HG03442 (cell line): ENCODE results near the gene AIG1.
"Not testable (repeated sequence)": the region's sequence is repeated elsewhere in the genome, so short reads cannot be mapped to it uniquely, and the experiment has no call there.

Experiments used
- ATAC-seq: cut with Tn5 transposase; IDR thresholded peaks from one replicate; pipeline ENCODE4 v1.9.1; 2021; ENCODE audit warnings: mild to moderate bottlenecking, moderate library complexity; ENCODE audit not compliant: unreplicated experiment

The AIG1 gene

DNA sequence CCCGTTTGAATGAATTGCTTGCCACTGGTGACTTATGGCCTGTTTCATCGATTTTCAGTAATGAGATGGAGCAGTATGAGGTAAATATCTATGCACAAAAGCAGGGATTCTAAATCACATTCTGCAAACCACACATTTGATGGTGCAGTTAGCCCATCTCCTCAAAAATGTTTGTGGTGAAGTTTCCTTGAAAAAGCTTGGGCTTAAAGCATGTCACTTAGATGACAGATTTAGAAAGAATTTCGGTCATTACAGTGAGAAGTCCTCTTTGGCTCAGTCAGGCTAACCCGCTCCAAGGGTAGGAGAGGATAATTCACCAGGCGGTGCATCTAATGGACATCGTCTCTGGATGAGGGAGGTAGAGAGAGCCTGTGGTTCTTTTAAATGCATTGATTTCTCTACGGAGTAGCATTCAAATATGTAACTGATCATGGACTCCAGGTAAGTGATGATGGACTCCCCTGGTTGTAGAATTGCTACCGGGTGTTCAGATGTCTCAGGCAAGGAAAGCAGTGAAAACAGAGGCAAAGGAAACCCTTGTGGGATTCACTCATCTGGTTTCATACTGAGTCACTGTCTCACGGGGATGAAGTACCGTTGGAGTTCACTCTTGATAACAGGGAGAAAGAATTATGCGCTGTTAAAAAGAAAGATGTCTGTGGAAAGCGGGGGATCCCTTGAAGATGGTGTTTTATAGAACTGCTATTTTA, 65.3 kb downstream of the AIG1 start:
- peak; percentile 44 for ATAC-seq

DNA sequence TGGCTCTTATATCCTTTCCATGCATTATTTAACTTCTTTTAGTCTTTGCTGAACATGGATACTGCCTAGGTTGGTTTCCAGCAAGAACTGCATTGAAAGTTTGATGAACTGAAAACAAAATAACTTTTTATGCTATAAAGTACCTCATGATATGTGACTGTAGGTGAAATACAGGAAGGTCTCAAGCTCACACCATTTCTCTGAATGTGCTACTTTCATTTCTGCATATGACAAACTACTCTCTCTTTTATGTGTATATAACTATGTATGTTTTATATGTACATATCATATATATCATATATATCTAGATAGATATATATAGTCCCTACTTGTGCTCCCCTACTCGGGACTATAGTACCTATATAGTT, 65.9 kb downstream of the AIG1 start:
- ATAC-seq, result peak; percentile 27

DNA sequence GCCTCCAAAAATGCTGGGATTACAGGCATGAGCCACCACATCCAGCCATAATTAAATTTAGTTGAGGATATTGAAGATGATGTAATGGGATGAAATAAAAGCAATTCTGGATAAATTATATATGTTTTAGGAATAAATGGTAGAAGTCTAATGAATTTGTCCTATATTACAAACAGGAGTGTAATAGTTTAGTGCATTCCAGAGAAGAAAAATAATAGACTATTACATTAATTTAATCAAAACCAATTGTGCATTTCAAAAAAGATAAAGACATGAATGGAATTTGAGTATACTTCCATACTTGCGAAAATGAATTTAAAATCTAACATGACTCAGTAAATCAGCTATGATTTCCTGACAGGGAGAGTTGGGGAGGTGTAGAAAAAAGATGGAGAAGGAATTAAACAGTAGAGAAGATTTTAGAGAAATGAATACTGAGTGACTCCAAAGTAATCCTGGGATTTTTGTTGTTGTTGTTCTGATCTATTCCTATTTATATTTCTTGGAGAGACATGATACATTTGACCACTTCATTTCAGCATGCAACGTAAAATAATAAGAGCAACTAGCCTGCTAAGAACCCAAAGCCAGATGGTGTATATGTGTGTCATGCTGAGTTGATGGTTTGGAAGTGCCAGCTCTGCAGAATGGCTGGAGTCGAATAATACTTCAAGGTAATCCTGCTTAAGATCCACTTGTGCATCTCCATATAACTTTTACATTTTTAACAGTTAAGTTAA, 67.4 kb downstream of the AIG1 start:
- no peak for ATAC-seq

DNA sequence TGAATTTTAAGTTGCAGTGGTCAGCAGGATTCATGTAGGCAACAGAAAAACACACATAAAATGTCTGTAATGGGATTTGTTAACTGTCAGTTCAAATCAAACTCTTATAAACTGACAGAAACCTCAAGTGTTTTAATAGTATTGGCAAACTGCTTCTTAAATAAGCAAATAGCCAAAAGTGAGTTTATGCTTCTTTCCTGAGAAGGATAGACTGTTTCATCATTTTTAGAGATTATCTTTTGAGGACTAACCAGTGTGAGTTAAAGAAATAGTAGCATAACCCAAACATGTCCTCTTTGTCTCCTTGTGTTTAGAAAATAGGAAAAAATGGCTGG, 68.0 kb downstream of the AIG1 start:
- no peak for ATAC-seq

DNA sequence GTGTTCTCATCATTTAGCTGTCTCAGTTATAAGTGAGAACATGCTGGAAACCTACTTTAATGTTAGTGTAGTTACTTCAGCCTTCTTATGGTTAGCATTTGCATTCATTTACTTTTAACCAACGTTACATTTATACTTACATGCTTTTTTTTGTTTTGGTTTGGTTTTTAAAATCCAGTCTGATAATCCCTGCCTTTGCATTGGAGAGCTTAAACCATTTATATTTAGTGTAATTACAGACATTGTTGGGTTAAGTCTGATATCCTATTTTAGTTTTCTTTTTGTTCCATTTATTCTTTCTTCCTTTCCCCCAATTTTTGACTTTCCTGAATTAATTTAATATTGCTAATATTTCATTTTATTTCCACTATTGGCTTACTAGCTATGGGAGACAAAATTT, 70.2 kb downstream of the AIG1 start:
- ATAC-seq, result no peak

DNA sequence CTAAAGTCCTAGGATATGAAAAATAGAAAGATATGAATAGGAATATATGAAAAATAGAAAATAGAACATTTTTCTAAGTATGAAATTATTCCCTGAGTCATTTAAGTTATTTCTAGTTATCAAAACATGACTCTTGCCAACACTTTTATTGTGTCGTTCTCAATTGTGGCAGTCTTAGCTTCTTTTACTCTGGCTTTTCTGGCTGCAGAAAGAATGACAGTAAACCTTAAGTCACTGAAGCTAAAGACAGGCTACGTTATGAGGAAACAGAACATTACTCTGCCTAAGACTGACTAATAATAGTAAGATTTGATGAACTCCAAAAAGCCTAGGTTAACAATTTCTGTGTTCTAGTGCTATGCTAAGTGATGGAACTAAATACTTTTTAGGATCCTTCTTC, 74.6 kb downstream of the AIG1 start:
- no peak for ATAC-seq

DNA sequence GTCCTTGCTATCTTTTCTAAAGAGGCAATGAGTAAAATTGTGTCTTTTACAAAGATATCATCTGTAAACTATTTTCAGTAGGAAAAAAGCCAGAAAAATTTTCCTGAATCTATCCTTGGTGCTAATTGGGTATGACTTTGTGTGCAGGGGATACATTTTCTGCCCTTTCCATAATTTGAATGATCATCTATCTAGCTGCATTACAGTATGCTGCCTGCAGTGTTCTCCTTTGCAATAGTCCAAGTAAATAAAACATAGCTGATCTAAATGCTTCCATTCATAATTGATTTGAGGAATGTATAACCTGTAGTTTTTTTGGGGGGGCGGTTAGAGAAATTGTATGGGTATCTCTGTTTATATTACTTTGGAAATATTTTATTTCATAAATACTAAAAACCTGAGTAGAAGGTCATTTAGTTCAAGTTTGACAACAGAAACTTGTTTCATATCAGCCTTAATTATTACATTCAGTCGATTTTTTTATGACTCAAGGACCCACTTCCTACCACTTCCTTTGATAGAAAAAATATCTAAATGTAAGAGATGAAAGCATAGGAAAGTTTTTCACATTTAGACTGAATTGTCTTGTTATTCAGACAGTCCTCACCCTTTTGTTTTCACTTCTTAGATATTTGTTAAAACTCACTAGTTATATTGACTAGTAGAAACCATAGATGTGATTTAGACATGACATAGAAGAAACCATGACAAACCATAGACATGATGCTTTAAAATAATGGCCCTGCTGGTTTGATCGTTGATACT, 75.3 kb downstream of the AIG1 start:
- no peak for ATAC-seq

DNA sequence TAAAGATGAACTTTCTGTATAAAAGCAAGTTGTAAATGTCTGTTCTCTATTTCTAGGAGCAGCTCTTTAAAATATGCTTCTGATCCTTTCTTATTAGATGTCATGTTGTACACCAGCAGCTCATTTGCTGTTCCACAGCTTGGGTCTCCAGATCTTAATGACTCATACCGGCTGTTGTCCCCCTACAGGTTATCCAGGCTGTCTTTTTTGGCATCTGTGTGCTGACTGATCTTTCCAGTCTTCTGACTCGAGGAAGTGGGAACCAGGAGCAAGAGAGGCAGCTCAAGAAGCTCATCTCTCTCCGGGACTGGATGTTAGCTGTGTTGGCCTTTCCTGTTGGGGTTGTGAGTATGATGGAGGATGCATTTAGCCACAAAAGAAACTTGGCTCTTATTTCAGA, 76.0 kb downstream of the AIG1 start:
- ATAC-seq, result no peak

DNA sequence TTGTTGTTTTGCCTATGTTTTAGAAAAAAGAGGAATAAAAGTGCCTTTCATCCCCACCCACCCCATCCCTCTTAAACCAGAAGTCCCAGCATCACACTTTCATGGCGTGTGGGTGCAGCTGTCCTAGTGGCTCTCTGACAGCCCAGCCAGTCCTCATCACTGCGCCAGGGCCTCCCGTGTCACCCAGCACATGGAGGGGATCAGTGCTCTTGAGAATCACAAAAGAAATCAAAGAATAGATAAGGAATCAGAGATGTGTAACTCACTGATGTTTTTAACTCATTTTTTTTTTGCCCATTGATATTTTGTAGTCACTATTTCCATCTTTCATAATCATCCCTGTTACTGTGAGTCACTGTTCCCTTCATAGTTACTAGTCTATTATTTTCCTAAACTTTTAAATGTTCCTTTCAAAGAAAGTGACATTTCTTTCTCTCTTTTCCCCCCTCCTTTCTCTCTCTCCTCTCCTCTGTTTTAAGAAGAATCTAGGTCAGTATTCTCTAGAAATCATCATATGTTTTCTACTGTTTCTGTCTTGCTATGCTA, 78.6 kb downstream of the AIG1 start:
- no peak for ATAC-seq

DNA sequence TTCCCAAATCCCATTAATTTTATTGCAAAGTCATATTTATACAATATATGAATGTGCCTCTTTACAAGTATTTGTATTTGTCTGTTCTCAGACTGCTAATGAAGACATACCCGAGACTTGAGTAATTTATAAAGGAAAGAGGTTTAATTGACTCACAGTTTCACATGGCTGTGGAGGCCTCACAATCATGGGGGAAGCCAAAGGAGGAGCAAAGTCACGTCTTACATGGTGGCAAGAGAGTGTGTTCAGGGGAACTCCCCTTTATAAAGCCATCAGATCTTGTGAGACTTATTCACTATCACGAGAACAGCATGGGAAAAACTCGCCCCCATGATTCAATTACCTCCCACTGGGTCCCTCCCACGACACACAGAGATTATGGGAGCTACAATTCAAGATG, 79.2 kb downstream of the AIG1 start:
- not testable (repeated sequence) for ATAC-seq

DNA sequence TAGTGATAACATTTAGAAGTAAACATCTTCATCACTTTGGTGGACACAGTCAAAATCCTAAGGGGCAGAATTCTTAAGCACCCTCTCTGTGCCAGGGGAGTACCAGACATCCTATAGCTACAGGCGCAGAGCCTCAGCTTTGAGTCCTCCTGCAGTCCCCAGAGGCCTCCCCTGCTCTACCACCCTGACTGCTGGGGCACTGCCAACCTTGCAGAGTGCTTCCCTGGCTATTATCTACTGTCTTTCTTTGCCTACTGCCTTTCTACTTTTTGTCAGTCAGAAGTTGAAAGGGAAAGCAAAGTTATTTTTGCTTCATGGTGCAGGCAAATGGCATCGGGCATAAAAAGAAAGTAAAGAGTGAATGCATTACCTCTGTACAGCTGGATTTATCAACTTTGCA, 80.1 kb downstream of the AIG1 start:
- no peak for ATAC-seq

DNA sequence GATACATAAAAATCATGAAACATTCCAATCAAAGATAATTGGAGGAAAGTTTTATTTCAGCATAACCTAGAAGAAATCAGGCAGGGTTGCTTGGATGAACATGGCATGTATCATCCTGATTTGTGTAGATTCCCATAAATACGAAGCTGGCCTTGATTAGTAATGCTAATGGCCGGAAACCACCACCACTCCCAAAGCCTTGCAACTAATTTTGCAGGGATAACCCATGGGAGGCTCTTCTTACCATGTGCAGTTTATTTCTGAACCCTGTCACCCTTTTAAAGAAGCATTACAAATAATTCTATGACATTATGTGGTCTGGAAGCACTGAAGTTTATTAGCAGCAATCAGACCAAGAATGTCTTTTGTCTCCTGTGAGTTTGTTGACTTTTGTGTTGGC, 80.8 kb downstream of the AIG1 start:
- ATAC-seq, result no peak

DNA sequence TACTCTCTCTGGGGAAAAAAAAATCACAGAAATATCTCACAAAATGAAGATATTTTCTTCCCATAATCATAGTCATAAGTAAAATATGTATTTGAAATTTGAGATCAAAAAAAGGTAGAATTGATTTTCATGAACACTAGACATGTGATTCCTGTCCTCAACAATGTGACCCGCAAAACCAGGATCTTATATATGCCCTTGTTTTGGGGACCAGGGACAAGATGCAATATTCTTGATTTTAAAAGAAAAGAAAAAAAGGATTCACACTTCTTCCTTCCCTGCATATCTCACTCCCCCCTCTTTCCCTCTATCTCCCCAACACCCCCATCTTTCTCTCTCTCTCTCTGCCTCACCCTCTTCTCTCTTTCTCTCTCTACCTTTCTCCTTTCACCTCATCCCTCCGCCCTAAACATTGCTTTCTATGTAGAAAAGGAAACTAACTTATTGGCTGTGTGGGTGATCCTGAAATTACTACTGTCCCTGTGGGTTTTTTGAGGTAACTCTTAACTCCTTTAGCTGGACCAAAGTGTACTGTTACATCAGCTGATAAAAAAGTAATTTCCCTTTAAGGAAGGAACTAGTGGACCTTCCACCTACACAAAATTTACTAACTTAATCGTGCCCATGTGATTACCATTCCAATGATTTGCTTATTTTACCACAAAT, 85.6 kb downstream of the AIG1 start:
- ATAC-seq, result no peak

DNA sequence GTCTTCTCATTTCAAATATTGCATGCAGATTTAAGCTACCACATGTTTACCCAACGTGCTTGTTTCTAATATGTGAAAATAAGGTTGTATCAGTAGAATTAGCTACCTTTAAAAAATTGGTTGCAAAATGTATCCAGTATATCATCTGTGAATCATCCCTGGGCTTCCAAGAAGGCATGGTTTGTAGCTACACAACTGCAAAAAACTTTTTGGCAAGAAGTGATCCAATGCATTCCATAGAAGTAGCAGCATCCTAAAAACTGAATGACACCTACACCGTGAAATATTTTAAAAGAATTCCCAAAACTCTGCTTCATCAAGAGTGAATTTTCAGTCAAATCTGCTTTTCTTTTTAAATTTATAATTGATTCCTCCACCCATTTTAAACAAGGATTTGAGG, 89.1 kb downstream of the AIG1 start:
- no peak for ATAC-seq

DNA sequence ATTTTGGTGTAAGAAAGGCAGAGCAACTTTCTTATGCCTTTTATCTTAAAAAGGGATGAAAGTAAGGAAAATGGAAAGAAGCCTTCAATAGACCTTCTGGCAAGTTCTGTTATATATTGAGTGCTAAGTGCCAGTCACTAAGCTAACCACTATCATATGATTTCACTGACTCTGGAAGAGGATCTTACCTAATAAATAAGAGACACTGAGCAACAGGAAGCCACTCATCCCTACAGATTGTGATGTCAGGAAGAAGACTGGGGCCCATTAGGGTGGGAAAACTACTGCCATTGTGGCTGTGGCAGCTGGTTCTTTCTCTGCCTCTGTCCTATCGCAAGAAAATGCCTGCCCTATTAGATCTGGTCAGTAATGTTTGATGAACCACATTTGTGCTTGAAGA, 89.6 kb downstream of the AIG1 start:
- ATAC-seq, result no peak

DNA sequence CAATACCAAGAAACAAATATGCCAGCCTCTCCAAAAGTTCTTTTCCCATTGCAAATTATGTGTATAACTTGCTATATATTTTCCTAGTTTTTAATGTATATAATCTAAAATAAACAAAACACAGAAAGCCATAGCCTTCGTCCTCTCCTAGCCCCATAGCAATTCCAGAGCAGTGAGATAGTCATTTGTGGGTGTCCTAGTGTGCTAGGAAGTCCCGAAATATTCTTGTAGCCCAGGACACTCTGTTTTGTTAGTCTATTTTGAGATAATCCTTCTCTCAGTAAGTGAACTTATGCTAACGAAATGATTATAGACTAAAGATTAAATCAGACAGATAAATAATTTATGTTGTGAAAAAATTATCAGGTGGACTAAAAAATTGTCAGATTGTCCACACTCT, 90.7 kb downstream of the AIG1 start:
- ATAC-seq, result no peak

DNA sequence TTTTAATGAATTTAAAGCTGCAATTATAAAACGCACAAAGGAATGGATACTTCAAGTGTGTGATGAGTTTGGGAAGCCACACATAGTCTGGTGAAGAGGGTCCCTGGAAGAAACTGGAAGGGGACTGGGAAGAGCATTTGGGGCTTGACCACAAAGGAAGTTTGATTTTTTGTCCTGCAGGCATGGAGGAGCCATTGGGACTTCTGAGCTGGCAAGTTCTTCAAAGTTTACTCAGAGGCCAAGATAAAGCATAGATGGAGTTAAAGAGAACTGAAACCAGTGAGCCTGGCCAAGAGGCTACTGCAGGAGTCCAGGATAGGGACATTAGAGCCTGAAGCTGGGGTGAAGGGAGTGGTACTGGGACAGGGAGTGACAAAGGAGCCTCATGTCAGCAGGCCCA, 95.0 kb downstream of the AIG1 start:
- no peak for ATAC-seq

DNA sequence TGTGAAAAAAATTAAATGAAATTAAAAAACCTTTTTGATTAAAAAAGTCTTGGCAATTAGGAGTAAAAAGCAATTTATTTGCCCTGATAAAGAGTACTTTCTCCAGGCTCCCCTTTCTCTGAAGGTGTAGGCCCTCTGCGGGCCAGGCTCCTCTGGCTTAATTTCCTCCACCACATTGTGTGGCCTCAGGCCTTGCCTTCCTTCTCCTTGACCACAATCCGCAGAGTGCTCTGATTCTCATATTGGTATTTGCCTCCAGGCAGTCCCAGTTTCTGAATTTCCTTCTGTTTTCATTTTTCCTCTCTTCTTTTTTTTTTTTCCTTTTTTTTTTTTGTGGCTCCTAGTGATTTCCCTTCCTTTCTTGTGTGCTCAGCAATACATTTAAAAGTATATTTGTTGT, 96.4 kb downstream of the AIG1 start:
- no peak for ATAC-seq

DNA sequence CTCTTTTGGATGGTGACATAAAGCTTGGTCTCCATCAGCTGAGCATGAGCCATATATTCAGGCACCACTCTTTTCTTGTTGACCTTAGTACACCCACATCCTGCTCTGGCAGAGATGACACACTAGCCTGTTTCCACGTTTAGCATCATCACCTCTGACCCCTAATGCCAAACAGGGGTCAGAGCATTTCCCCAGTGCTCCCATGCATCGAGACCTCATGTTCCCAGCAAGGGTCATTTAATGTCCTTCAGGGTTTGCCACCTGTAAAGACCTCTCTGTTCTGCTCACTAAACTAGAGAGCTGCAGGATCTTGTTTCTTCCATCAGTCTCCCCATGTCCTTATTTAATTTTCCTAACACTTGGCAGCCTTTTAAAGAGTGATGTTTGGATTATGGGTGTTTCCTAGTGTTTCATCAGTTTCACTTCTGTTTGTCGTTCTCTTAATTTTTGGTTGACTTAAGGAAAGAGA, 97.5 kb downstream of the AIG1 start:
- ATAC-seq, result no peak

DNA sequence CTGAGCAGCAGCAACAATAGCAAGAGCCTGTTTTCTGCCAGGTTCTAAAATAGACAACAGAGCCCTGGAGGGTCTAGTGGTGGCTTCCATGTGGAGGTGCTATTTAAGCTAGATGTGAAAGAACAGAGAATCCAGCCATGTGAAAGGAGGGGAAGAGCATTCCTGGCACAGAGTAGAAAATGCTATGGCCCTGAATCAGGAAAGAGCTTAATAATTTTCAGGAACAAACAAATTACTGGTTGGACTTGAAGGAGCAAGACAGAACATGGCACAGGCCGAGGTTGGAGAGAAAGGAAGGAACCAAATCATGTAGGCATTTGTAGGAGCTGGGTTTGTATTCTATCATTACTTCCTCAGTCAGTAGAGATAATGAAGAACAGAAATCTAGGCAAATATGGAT, 98.3 kb downstream of the AIG1 start:
- ATAC-seq, result no peak

DNA sequence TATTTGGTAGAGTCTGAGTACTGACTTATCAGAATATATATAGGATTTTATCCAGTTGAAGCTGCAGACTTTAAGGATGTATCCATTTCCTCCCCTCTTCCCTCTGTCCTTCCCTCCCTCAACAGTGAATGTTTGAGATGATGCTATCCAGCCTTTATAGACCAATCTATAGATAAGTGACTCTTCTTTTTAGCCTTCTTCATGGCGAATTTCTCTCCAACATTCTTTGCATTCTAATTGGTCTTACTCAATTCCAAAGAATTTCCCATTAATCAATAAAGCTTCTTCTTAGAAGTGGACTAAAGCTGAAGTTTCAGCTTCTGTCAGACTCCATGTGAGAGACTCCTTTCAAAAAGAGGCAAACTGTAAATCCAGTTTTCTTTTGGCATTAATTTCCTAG, 99.3 kb downstream of the AIG1 start:
- ATAC-seq, result no peak
